Thyroid gland (tissue), 4 donors: Measurements from ENCODE around the gene ZNF723.

Experiments used
- CTCF ChIP-seq, 6 experiments: fragments of 200-600 bp in 3 of 6; fragments of 450-650 bp in 3 of 6; sonication (generic) in 3 of 6; IDR thresholded peaks; one replicate each; pipeline ENCODE4 v1.5.1; 2016 to 2019; ENCODE audit warnings: antibody characterized with exemption in 6 of 6, mild to moderate bottlenecking in 2 of 6, inconsistent platforms in 1 of 6, moderate library complexity in 1 of 6
- POLR2A ChIP-seq, 2 donors: fragments of 450-650 bp; IDR thresholded peaks; one replicate each; pipeline ENCODE4 v1.6.1; 2017; ENCODE audit warnings: antibody characterized with exemption in 2 of 2, mild to moderate bottlenecking in 2 of 2, moderate library complexity in 1 of 2

- TF ChIP-seq CTCF (IDR thresholded peaks at IDR 0.05) (no peak), POLR2A (IDR thresholded peaks at IDR 0.05) (no peak)
These were observed at the start of gene ZNF723 for GRCh38 chr19:22832031-22832762.
